SK-N-SH (cell line): Measurements from ENCODE around the gene PCBP4. TPM values are rescaled to one million over a fixed set of nuclear protein-coding genes. Genes with fewer than 3 reads are reported as not detected.

Source experiments
- CTCF ChIA-PET: fragments of 300-600, 350-600 bp; formaldehyde crosslinking; extraction: SDS; loops from one replicate; lab custom pipeline; 2021; lab: Yijun Ruan, JAX
- POLR2A ChIA-PET: fragments of 350-600 bp; sonication (Branson Sonifier 250); formaldehyde crosslinking; extraction: SDS; loops from one replicate; lab custom pipeline; 2020; ENCODE audit warnings: antibody characterized with exemption, inconsistent platforms; lab: Yijun Ruan, JAX
- DNase-seq: peaks from one replicate; pipeline ENCODE4 v3.0.0; 2012
- H2AFZ ChIP-seq: fragments of 200-600 bp; sonication (generic); 2 replicates; pipeline ENCODE4 v1.8.1; 2016; ENCODE audit warnings: antibody characterized with exemption, mild to moderate bottlenecking, low read depth
- H3F3A ChIP-seq: fragments of 200-600 bp; sonication (generic); replicated peaks from 2 replicates; pipeline ENCODE3; 2016; ENCODE audit warnings: antibody characterized with exemption, mild to moderate bottlenecking; ENCODE audit not compliant: insufficient read depth
- H3K27ac ChIP-seq, 2 experiments: fragments of 200-500 bp in 1 of 2; fragments of 200-600 bp in 1 of 2; sonication (Bioruptor generic) in 1 of 2; sonication (generic), shearing (Covaris generic) in 1 of 2; 2 replicates each; pipeline versions ENCODE4 v1.5.1 to v1.6.1; 2014 to 2016; ENCODE audit warnings: low read depth in 2 of 2, inconsistent platforms in 1 of 2, low read length in 1 of 2, mild to moderate bottlenecking in 1 of 2, mixed read lengths in 1 of 2
- H3K27me3 ChIP-seq: fragments of 200-600 bp; sonication (generic), shearing (Covaris generic); 2 replicates; pipeline ENCODE4 v1.6.1; 2016; ENCODE audit warnings: mixed run types; ENCODE audit not compliant: insufficient read depth
- H3K36me3 ChIP-seq, 2 experiments: fragments of 200-500 bp in 1 of 2; fragments of 200-600 bp in 1 of 2; sonication (Bioruptor generic) in 1 of 2; sonication (generic) in 1 of 2; replicated peaks in 1 of 2; 2 replicates each; pipeline versions ENCODE3 to v1.5.1; 2014 to 2016; ENCODE audit warnings: low read length in 1 of 2, mild to moderate bottlenecking in 1 of 2; ENCODE audit not compliant: insufficient read depth in 2 of 2, control insufficient read depth in 1 of 2
- H3K4me1 ChIP-seq, 2 experiments: fragments of 200-500 bp in 1 of 2; fragments of 200-600 bp in 1 of 2; sonication (Bioruptor generic) in 1 of 2; sonication (generic), shearing (Covaris generic) in 1 of 2; 2 replicates each; pipeline versions ENCODE4 v1.5.1 to v1.6.1; 2014 to 2016; ENCODE audit warnings: low read depth in 1 of 2, low read length in 1 of 2, mixed run types in 1 of 2; ENCODE audit not compliant: insufficient read depth in 2 of 2, control insufficient read depth in 1 of 2
- H3K4me2 ChIP-seq: fragments of 200-600 bp; sonication (generic), shearing (Covaris generic); 2 replicates; pipeline ENCODE4 v1.6.1; 2017; ENCODE audit warnings: mixed run types
- H3K4me3 ChIP-seq, 2 experiments: fragments of 200-500 bp in 1 of 2; fragments of 200-600 bp in 1 of 2; sonication (Bioruptor generic) in 1 of 2; sonication (generic), shearing (Covaris generic) in 1 of 2; 2 replicates each; pipeline versions ENCODE4 v1.5.1 to v1.8.1; 2014 to 2016; ENCODE audit warnings: low read depth in 2 of 2, inconsistent platforms in 1 of 2, low read length in 1 of 2, mild to moderate bottlenecking in 1 of 2, mixed read lengths in 1 of 2, moderate library complexity in 1 of 2
- H3K79me2 ChIP-seq: fragments of 200-600 bp; sonication (generic); 2 replicates; pipeline ENCODE4 v1.8.1; 2017; ENCODE audit warnings: mild to moderate bottlenecking; ENCODE audit not compliant: insufficient read depth
- H3K9ac ChIP-seq: fragments of 200-600 bp; sonication (generic); 2 replicates; pipeline ENCODE4 v1.6.1; 2017; ENCODE audit warnings: mixed run types
- H3K9me2 ChIP-seq: fragments of 200-600 bp; sonication (generic); 2 replicates; pipeline ENCODE4 v1.6.1; 2017; ENCODE audit warnings: mixed run types
- H3K9me3 ChIP-seq: fragments of 200-600 bp; sonication (generic); 2 replicates; pipeline ENCODE4 v1.6.1; 2017; ENCODE audit warnings: mixed run types, mild to moderate bottlenecking, moderate library complexity
- H4K20me1 ChIP-seq: fragments of 200-600 bp; sonication (generic); 2 replicates; pipeline ENCODE4 v1.6.1; 2017; ENCODE audit warnings: mild to moderate bottlenecking, mixed run types; ENCODE audit not compliant: insufficient read depth
- CHD2 ChIP-seq: fragments of 150-350 bp; IDR thresholded peaks from 2 replicates; pipeline ENCODE4 v1.6.1; 2018; ENCODE audit warnings: low read length; ENCODE audit not compliant: partially characterized antibody
- CTCF ChIP-seq: fragments of 200-600 bp; sonication (generic); IDR thresholded peaks from 2 replicates; pipeline ENCODE4 v1.6.1; 2017; ENCODE audit warnings: antibody characterized with exemption, mild to moderate bottlenecking, moderate library complexity
- EZH2phosphoT487 ChIP-seq: fragments of 200-600 bp; sonication (generic); IDR thresholded peaks from 2 replicates; pipeline ENCODE4 v1.6.1; 2017; ENCODE audit warnings: low read depth, mixed run types, mild to moderate bottlenecking, antibody characterized with exemption, moderate library complexity, borderline replicate concordance
- FOXJ3 ChIP-seq: sonication (generic); formaldehyde crosslinking; IDR thresholded peaks from 2 replicates; pipeline ENCODE4 v1.5.1; 2020; ENCODE audit warnings: mild to moderate bottlenecking, missing genetic modification reagents
- GABPA ChIP-seq: IDR thresholded peaks from 2 replicates; pipeline ENCODE4 v1.4.0; 2012; ENCODE audit warnings: low read depth, mild to moderate bottlenecking
- GATA2 ChIP-seq: sonication (generic); formaldehyde crosslinking; IDR thresholded peaks from 2 replicates; pipeline ENCODE4 v1.5.0; 2020; ENCODE audit warnings: mild to moderate bottlenecking, missing genetic modification reagents
- IRF3 ChIP-seq: fragments of 150-350 bp; IDR thresholded peaks from 2 replicates; pipeline ENCODE4 v1.6.1; 2016; ENCODE audit warnings: mild to moderate bottlenecking, low read depth, low read length
- MEF2A ChIP-seq: IDR thresholded peaks from 2 replicates; pipeline ENCODE4 v1.4.0; 2012; ENCODE audit warnings: low read depth, borderline replicate concordance
- MXI1 ChIP-seq: IDR thresholded peaks from 2 replicates; pipeline ENCODE4 v1.6.1; 2012; ENCODE audit warnings: mild to moderate bottlenecking, low read depth, low read length, improper control_type of control experiment
- RCOR1 ChIP-seq: fragments of 150-350 bp; IDR thresholded peaks from 2 replicates; pipeline ENCODE4 v1.6.1; 2017; ENCODE audit warnings: antibody characterized with exemption, low read length
- RFX5 ChIP-seq: IDR thresholded peaks from 2 replicates; pipeline ENCODE4 v1.6.1; 2012; ENCODE audit warnings: mild to moderate bottlenecking, improper control_type of control experiment, low read length
- SIN3A ChIP-seq: IDR thresholded peaks from 2 replicates; pipeline ENCODE4 v1.6.1; 2012; ENCODE audit warnings: low read depth, mild to moderate bottlenecking, low read length, moderate library complexity, borderline replicate concordance
- TAF1 ChIP-seq: IDR thresholded peaks from 2 replicates; pipeline ENCODE4 v1.6.1; 2012; ENCODE audit warnings: low read depth, mild to moderate bottlenecking, low read length, moderate library complexity, borderline replicate concordance
- TCF12 ChIP-seq: IDR thresholded peaks from 2 replicates; pipeline ENCODE4 v1.4.0; 2012
- TEAD4 ChIP-seq: IDR thresholded peaks from 2 replicates; pipeline ENCODE4 v1.4.0; 2012; ENCODE audit warnings: mild to moderate bottlenecking, borderline replicate concordance; ENCODE audit not compliant: insufficient read depth
- USF2 ChIP-seq: fragments of 150-350 bp; IDR thresholded peaks from 2 replicates; pipeline ENCODE4 v1.6.1; 2017; ENCODE audit warnings: antibody characterized with exemption, low read length, low read depth, borderline replicate concordance
- YY1 ChIP-seq: IDR thresholded peaks from 2 replicates; pipeline ENCODE4 v1.4.0; 2012; ENCODE audit warnings: low read depth, mild to moderate bottlenecking
- WGBS: methylation state at CpG from one replicate; pipeline ENCODE4 v1.1.6; 2017; ENCODE audit warnings: low lambda C conversion rate; 5-methylcytosine and 5-hydroxymethylcytosine counted together
- polyA plus RNA-seq, 3 experiments: library from polyadenylated mRNA; depleted of rRNA; stranded (reverse); fragments of >200 nt; gene quantifications; 2 replicates each; pipeline ENCODE4 v1.2.3, GENCODE V29; 2012
- TF ChIP-seq, protein P1 (sequence below): IDR thresholded peaks from 2 replicates; pipeline ENCODE4 v1.4.0; 2012; ENCODE audit warnings: low read depth, borderline replicate concordance
- TF ChIP-seq, protein P2 (sequence below): IDR thresholded peaks from 2 replicates; pipeline ENCODE4; 2012
- TF ChIP-seq, protein P3 (sequence below): IDR thresholded peaks from 2 replicates; pipeline ENCODE4 v1.4.0; 2012; ENCODE audit warnings: low read depth

PCBP4 gene
- polyA plus RNA-seq, 1 of the 3 experiments (the other 2 are of a cell fraction) = 97.4 TPM

GRCh38 chr3:52007291-52007690 is 40.0 kb upstream of the PCBP4 start:
- Histone ChIP-seq H3K4me2 (no peak overlapping the region), H3K27ac (peak overlapping the region in 1 of 2 experiments; percentile 99; a peak in 2 of 4 replicates), H3K27me3 (no peaks in the 10 kb centered on the region), H3K9ac (no peak overlapping the region), H3K9me3 (no peaks in the 10 kb centered on the region), H3K4me3 (no peak overlapping the region), H3K9me2 (no peaks in the 10 kb centered on the region), H3K4me1 (peaks cover 20 to 56% of the 10 kb centered on the region in 2 experiments), H2AFZ (no peak overlapping the region), H3K79me2 (no peaks in the 10 kb centered on the region), H3F3A (no peaks in the 10 kb centered on the region), H3K36me3 (no peaks in the 10 kb centered on the region), H4K20me1 (no peaks in the 10 kb centered on the region)
- no peak for DNase-seq
- CTCF ChIA-PET = interaction anchor here (0.6 to 24.7 kb wide), 6 partner anchors 10 to 189 kb away, joined by 3 to 983 read pairs (median 286); partner anchors contain the start of genes DUSP7 and POC1A
- WGBS = 78% methylated on average over 4 of the region's 4 CpGs
- POLR2A ChIA-PET = interaction anchor here (0.7 to 6.0 kb wide), 4 partner anchors 20 to 39 kb away, joined by 3 to 144 read pairs (median 32); no protein-coding TSS in a partner anchor
- TF ChIP-seq MXI1 (no peak), RCOR1 (no peak), RFX5 (no peak), TCF12 (no peak), CHD2 (no peak), CTCF (no peak), FOXJ3 (CRISPR knock-in tag) (no peak), IRF3 (no peak), GABPA (no peak), EZH2phosphoT487 (no peak), MEF2A (no peak), SIN3A (no peak), GATA2 (CRISPR knock-in tag) (no peak), YY1 (no peak), USF2 (no peak), TEAD4 (no peak), TAF1 (no peak)
- TF ChIP-seq, protein P1, sequence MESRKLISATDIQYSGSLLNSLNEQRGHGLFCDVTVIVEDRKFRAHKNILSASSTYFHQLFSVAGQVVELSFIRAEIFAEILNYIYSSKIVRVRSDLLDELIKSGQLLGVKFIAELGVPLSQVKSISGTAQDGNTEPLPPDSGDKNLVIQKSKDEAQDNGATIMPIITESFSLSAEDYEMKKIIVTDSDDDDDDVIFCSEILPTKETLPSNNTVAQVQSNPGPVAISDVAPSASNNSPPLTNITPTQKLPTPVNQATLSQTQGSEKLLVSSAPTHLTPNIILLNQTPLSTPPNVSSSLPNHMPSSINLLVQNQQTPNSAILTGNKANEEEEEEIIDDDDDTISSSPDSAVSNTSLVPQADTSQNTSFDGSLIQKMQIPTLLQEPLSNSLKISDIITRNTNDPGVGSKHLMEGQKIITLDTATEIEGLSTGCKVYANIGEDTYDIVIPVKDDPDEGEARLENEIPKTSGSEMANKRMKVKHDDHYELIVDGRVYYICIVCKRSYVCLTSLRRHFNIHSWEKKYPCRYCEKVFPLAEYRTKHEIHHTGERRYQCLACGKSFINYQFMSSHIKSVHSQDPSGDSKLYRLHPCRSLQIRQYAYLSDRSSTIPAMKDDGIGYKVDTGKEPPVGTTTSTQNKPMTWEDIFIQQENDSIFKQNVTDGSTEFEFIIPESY = no peak
- TF ChIP-seq, protein P2, sequence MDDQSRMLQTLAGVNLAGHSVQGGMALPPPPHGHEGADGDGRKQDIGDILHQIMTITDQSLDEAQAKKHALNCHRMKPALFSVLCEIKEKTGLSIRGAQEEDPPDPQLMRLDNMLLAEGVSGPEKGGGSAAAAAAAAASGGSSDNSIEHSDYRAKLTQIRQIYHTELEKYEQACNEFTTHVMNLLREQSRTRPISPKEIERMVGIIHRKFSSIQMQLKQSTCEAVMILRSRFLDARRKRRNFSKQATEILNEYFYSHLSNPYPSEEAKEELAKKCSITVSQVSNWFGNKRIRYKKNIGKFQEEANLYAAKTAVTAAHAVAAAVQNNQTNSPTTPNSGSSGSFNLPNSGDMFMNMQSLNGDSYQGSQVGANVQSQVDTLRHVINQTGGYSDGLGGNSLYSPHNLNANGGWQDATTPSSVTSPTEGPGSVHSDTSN = no peak
- TF ChIP-seq, protein P3, sequence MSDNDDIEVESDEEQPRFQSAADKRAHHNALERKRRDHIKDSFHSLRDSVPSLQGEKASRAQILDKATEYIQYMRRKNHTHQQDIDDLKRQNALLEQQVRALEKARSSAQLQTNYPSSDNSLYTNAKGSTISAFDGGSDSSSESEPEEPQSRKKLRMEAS = no peak
